Hematopoietic multipotent progenitor cell treated with erythropoietin and hydrocortisone succinate and interleukin-3 and kit ligand, for 15 days (in vitro differentiated cells): ENCODE results near the gene MMP11.

ENCODE experiments used
- DNase-seq: peaks from one replicate; pipeline ENCODE4 v3.0.0-alpha.2; 2015; ENCODE audit warnings: low spot score

The MMP11 gene

DNA sequence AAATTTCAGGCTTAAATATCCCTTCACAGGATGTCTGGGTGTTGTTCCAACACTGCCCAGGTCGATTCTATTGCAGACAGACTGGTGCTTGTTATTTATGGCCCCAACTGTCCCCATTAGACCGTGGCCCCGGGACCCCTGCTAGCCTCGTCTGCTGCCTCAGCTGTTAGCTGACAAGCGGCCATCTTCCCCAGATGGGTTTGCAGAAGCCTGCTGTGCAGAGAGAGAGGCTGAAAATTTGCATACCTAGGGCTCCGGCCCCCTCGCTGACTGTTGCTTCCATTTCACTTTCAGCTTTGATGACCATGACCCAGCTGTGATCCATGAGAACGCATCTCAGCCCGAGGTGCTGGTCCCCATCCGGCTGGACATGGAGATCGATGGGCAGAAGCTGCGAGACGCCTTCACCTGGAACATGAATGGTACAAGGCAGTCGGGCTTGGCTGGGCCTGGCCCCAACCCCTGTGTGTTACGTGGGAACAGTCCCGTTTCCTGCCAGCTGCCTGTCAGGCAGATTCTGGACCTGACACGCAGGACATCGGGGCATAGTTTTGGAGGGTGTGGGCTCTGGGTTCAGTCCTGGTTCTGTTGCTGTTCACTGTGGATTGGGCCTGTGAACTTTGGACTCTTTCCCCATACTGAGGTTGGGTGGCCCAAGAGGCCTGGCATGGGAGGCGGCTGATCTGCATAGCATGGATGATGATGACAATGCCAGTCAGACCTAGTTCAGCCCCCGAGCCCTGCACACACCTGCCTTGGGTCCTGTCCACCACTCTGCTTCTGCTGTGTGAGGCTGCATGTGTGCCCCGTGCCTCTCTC is 30.6 kb downstream of the MMP11 start:
- no peak for DNase-seq

DNA sequence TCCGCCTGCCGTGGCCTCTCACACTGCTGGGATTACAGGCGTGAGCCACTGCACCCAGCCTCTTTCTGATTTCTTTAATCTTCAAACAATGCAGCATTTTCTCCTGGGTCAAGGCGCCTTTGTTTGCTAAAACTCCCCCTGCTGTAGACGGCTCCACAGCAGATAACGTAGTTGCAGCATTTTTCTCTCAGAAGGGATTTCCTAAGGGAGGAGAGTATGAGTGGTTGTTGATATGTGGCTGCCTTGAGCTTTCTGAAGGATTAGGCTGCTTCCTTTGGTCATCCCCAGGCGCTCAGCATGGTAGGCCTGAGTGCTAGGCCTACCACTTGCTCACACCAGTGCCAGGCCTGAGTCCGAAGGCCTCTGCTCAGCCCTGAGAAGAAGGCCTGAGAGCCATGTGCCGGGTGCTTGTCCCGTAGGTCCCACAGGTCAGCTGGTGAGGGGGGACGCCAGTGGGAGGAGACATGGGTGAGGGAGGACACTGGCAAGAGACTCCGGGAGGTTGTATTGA is 32.2 kb downstream of the MMP11 start:
- no peak for DNase-seq

DNA sequence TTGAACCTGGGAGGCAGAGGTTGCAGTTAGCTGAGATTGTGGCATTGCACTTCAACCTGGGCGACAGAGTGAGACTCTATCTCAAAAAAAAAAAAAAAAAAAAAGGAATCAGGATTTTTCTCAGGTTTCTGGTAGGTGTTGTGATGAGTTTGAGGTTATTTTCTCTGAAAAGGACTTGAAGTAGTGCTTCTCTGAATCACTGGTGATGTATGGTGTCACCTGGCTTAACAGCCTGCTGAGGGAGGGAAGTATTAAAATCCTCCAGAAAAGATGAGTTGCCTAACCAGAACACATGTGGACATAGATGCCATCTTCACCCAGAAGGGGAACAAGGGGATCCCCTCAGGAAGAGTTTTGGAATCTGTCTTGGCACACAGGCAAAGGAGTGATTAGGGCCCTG is 34.2 kb downstream of the MMP11 start:
- no peak for DNase-seq

DNA sequence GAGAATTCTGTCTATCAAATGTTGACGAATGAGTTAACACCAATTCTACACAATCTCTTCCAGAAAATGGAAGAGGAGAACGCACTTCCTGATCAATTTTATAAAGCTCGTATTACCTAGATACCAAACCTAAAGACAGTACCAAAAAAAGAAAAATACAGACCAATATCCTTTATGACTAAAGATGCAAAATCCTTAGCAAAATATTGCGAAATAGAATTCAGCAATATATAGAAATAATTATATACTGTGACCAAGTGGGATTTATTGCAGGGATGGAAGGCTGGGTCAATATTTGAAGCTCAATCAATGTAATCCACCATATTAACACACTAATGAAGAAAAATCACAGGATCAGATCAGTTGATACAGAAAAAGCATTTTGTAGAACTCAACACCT is 39.7 kb downstream of the MMP11 start:
- no peak for DNase-seq

DNA sequence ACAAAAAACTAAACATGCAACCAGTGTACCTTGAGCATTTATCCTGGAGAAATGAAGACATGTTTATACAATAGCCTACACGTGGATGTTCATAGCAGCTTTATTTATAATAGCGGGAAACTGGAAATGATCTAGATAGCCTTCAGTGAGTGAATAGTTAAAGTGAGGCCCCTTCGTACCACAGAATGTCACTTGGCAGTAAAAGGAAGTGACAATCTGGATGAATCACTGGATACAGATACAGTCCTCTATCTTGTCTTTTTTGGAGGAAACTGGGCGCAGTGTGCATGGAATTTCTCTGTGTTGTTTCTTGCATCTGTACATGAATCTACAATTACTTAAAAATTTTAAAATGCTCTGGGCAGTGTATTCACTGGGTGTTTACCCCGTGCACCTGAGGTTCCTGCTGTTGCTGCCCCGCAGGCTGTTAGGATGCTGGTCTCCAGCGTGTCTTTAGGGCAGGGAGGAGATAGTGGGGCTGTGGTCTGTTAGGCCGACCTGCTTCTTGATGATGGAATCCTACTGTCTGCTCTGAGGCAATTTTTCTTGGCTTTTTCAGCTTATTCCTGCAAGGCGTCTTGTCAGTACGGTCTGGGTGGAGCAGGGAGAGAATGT is 43.0 kb downstream of the MMP11 start:
- no peak for DNase-seq

DNA sequence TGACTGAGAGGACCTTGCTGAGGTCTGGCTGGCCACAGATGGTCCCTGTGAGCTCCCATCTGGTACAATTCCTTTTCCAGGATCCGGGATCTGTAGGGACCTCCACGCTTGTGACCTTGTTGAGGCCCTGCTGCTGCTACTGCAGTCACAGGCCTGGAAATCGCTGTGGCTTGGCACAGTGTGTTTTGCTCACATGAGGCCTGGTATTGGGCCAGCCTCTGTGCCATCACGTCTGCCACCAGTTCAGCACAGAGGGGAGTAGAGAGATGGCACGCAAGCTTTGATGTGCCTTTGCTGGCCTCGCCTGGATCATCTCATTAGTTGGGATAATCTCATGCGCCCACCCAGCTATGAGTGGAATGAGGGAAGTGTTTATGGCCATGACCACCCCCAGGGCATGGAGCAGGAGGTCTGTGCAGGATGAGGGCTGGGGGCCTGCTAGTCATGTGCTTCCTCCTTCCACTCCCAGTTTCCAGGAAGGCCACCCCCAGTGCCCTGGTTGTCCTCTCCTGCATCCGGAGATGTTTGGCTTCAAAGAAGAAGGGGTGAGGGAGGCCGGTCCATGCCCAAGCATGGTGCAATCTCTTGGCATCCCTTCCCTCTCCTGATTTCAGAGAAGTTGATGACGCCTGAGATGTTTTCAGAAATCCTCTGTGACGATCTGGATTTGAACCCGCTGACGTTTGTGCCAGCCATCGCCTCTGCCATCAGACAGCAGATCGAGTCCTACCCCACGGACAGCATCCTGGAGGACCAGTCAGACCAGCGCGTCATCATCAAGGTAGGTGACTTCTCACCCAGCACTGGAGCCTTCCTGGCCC is 43.7 kb downstream of the MMP11 start:
- DNase-seq: no peak

DNA sequence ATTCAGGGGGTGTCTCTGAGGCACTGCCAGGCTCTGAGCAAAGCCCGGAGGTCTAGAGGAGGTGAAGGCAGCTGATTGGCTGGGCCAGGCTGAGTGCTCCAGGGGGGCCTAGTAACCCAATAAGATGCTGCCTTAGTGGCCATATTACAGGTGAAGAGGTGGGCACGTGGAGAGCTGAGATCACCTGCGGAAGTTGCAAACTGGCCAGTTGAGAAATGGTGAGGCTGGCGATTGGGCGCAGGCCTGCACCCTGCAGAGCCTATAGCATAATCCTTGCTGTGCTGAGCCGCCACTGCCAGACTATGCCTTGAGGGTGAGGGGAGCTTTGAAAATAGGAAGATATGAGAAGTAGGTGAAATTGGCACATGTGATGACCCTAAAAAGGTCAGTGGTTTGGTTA is 44.5 kb downstream of the MMP11 start:
- DNase-seq: no peak

DNA sequence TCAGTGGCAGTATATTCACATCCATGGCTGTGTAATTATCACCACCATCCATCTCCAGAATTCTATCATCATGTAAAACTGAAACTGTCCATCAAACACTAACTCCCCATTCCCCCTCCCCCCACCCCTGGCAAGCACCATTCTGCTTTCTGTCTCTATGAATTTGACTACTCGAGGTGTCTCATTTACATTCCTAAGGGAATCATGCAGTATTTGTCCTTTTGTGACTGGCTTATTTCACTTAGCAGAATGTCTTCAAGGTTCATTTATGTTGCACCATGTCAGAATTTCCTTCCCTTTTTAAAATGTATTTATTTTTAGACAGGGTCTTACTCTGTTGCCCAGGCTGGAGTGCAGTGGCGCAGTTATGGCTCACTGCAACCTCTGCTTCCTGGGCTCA is 45.9 kb downstream of the MMP11 start:
- DNase-seq: no peak

DNA sequence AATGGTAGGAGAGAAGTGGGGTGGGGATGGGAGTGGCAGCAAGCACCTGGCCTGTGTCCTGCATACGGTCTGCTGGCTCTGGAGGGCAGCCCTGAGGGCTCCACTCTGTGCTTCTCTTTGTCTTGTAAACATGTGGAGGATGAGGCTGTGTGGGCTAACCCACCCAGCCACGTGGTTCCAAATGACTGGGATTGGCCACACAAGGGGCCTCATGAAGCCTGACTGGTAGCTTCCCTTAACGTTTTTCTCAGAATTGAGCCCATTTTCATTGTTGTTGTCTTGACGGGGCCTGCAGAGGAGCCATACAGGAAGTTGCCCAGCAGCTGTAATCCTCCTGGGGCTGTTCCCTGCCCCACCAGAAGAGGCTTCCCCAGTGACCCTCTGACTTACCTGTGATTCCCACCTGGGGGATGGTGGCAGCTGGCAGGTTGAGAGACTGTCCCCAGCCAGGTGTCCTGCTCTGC is 48.1 kb downstream of the MMP11 start:
- DNase-seq: no peak

DNA sequence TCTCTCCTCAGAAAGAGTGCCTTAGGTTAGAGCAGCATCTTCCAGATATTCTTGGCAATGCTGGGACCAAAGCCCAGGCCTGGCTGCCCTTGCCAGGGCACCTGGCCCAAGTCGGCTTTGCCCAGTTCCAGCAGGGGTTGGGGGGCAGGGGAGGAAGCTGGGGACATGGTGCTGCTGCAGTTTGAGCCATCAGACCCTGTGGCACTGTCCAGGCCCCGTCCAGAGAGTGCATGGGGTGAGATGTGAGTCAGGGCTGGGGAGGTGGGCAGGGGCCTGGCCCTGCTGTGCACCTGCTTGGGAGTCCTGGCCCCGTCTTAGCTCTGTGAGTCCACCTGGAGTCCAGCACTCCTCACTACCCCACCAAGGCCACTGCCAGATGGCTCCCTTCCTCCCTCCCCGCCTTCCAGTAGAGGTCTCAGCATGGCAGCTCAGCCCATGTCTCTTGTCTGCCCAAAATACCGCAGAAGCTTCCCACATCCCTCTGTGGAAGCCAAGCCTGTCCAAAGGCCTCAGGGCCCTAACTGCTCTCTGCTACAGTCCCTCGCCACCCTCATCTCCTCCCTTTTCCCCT is 49.5 kb downstream of the MMP11 start:
- DNase-seq: no peak

DNA sequence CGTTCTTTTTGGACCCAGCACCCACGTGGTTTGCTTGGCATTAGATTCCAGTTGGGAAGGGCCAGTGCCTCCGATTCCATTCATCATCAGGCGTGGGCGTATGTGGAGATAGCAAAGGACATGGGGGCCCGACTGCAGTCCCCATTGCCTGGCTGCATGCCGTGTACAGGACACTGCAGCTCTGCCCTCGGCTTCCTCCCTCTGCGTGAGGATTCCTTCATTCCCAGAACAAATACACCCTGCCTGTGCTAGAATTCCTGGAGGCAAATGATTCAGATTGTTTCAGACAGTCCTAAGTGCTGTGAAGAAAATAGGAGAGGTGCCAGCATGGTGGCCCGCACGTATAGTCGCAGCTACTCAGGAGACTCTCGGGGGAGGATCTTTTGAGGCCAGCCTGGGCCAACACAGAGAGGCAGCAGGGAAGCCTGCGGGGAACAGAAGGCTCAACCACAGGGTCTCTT is 50.7 kb downstream of the MMP11 start:
- no peak for DNase-seq

DNA sequence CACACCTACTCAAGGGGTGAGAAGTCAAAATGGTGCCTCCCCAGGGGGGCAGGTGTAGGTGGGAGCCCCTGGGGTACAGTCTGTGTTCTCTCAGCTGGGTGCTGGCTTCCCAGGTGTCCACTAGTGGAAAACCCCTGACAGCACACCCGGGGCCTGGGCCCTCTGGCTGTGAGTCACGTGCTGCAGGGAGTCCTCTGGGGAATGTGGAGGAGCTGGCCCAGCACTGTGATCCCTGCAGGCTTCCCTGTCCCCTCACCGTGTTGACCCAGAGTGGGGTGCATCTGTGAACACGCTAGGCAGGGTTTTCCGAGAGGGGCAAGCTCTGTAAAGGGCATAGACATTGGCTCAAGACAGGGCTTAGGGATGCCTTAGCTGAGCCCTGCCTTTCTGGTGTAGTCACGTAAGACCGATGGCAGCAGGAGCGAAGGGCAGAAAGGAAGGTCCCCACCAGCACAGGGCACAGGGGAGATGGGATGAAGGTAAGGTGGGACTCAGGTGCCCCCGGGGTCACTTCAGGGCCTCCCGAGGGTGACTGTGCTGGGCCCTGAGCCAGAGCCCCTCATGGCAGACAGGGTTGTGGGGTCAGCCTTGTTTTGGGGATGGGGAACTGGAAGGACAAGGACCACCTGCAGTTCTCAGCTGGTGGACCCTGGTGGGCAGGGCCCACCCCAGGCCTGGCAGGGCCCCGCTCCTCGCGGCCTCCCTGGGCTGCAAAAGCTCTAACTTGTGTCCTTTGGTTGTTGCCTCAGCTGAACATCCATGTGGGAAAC is 52.0 kb downstream of the MMP11 start:
- no peak for DNase-seq

DNA sequence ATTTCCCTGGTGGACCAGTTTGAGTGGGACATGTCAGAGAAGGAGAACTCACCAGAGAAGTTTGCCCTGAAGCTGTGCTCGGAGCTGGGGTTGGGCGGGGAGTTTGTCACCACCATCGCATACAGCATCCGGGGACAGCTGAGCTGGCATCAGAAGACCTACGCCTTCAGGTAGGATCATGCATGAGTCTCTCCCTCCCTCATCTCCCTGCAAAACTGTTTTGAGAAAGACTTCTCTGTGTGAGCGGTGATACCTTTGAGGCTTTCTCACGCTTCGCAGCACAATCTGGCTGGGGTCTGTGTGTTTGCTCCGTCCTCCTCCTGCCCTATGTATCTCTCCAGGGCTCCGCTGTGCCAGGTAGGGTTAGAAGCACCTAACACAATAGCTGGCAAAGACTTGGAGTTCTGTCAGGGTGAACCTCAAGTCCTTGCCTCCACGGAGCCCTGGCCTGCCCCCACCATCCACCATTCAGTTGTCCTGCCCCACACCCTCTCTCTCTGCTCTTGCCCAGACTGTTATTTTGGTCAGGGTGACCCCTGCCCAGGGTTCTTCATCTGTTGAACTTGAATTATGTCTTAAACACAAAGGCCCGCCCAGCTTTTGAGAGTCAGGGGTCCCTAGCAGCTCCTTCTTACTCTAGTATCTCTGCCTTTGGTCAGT is 52.7 kb downstream of the MMP11 start:
- DNase-seq: no peak

DNA sequence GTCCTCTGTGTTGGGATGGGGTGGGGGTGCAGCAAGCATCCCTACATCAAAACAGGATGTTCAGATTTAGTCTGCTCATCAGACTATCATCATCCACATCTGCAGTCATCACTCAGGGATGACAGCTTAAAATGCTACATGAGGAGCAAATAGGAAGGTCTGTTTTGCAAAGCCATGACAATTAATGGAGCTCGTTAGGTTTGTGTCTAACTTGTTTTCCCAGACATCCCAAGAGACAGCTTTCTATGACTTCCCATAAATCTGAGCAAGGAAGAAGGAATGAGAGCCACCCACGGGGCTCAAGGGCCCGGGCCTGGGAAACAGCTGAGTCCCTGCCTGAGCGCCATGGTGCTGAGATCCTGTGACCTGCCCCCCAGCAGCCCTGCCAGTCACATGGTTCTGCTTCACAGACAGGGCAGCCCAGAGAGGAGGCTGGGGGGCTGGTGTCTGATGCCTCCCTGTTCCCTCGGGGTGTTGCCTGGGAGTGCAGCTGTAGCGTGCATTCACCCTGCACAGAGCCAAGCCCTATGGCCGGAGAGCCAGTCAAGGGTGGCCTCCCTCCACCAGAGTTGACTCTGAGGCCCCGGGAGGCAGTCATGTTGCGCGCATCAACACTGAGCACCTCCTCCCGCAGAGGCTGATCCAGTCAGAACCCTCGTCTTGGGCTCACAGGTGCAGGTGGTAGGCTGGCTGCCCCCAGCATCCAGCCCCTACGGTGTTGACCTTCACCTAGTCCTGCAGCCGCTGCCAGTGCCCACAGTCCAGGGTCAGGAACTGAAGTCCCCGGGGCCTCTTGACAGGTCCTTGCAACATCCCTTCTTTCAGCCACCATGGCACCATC is 54.1 kb downstream of the MMP11 start:
- DNase-seq: no peak

DNA sequence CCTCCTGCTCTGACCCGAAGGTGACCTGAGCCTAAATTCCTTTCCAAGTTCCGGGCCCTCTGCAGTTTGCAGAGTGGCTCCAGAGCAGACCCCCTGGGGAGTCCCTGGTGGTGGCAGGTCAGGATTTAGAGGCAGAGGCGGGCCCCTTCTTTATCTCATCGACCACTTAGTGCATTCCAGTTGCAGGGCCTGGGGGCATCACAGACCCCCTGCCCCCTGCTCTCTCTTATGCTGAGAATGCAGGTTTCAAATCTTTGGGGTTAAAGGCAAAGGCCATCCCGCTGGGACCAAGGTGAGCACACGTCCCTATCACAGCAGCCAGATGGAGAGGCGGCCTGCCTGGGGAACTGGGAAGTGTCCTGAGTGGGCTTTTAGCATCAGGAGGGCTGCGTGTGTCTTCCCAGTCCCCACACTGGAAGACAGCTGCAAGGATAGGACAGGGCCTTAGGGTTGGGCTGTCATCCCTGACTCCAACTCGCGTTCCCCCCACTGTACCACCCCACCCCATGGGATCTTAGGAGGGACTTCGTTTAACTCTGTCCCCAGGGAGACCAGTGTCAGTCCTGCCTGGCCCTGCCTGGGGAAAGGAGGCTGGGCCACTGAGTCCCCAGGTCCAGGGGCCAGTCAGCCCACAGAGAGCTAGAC is 54.8 kb downstream of the MMP11 start:
- DNase-seq: no peak

DNA sequence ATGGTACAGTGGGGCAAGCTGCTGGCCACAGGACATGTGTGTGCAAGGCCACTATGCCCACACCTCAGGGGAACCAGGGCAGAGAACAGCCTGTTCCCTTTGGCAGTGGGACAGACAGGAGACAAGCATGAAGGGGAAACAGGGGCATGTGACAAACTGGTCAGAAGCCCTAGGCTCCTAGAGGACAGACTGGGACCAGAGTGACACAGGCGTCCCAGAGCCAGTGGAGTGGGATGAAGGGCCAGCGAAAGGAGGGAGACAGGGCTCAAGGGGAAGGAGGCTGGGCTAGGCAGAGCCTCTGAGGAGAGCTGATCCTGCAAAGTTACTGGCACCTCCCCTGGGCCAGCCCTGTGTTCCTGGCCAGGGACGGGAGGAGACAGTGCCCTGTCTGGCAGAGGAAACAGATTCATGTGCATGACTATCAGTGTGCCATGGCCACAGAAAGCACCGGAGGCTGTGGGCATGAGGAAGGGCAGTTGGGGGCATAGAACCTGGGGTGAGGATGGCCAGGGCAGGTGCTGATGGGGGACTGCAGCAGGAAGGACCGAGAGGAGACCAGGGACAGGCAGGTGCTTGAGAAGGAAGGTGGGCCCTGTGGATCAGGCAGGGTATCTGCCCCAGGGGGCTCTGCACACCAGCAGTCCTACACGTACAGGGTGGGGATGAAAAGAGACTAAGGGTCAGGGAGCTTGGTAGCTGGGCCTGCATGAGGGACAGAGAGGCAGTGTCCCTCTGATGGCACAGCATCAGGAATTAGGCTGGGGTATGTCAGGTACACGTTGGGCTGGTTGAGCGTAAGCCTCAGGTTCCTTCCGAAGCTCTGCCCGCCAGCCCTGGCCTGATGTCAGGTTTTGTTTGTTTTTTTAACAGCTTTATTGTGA is 56.4 kb downstream of the MMP11 start:
- no peak for DNase-seq

DNA sequence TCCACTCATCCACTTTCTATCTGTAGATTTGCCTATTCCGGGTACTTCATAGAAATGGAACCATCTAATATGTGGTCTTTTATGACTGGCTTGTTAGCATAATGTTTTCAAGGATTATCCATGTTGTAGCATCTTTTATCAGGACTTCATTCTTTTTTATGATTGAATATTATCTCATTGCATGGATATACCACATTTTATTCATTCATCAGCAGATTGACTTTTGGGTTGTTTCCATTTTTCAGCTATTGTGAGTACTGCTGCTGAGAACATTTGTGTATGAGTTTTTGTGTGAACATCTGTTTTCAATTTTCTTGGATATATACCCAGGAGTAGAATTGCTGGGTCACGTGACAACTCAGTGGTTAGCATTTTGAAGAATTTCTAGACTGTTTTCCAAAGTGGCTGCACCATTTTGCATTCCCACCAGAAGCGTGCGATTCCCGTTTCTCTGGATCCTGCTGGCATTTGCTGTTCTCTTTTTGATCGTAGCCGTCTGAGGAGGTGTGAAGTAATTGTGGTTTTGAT is 57.3 kb downstream of the MMP11 start:
- no peak for DNase-seq

DNA sequence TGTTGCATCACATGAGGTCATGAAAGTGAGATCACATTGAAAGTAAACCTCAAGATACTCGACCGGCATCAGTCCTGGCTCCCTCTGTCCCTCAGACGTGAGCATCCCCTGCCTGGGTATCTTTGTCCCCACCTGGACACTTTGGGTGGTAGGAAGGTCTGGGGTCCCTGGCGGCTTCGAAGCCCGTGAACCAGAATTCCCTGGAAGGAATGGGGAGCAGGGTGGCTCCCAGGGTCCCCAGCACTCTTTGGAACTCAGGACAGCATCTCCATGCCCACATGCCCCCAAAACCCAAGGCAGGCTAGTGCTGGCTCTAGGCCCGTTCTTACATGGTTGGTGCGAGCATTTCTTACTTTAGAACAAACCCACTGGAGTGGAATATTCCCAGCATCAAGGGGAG is 58.6 kb downstream of the MMP11 start:
- no peak for DNase-seq
